NCI-H1436 (cell line): ENCODE results near the gene EFNA3.

Source experiments
- DNase-seq: peaks from one replicate; lab custom pipeline; 2025; lab: John Stamatoyannopoulos, UW

The EFNA3 gene

GRCh38 chr1:155083865-155084721, 5.5 kb downstream of the EFNA3 start:
- DNase-seq: peak; percentile 40

- peak; percentile 93 for DNase-seq
Observed at GRCh38 chr1:155084722-155085503, 6.3 kb downstream of the EFNA3 start.

GRCh38 chr1:155085504-155086127, 7.0 kb downstream of the EFNA3 start:
- no peak for DNase-seq

- peak; percentile 51 for DNase-seq
Observed at GRCh38 chr1:155086128-155086741, 7.6 kb downstream of the EFNA3 start.

- DNase-seq: no peak
Observed at GRCh38 chr1:155086856-155087535, 8.4 kb downstream of the EFNA3 start.

- peak; percentile 66 for DNase-seq
Observed at GRCh38 chr1:155091071-155092051, 12.7 kb downstream of the EFNA3 start.

- DNase-seq: no peak
Observed at GRCh38 chr1:155092131-155092530, 13.5 kb downstream of the EFNA3 start.

GRCh38 chr1:155092641-155093040, 14.0 kb downstream of the EFNA3 start:
- DNase-seq: no peak

- DNase-seq: peak; percentile 25
Observed at GRCh38 chr1:155093911-155094621, 15.4 kb downstream of the EFNA3 start.

GRCh38 chr1:155094622-155094948, 15.9 kb downstream of the EFNA3 start:
- no peak for DNase-seq

- DNase-seq: no peak
Observed at GRCh38 chr1:155099331-155099730, 20.7 kb downstream of the EFNA3 start.

GRCh38 chr1:155103325-155103724, 24.7 kb downstream of the EFNA3 start:
- DNase-seq: no peak

GRCh38 chr1:155104605-155105534, 26.2 kb downstream of the EFNA3 start:
- no peak for DNase-seq

GRCh38 chr1:155105604-155106011, 27.0 kb downstream of the EFNA3 start:
- no peak for DNase-seq

GRCh38 chr1:155106862-155107261, 28.2 kb downstream of the EFNA3 start:
- no peak for DNase-seq

- no peak for DNase-seq
Observed at GRCh38 chr1:155107309-155108264, 28.9 kb downstream of the EFNA3 start.

GRCh38 chr1:155108296-155108695, 29.7 kb downstream of the EFNA3 start:
- no peak for DNase-seq

- DNase-seq: no peak
Observed at GRCh38 chr1:155110381-155110780, 31.7 kb downstream of the EFNA3 start.
